Stimulated activated CD8-positive, alpha-beta memory T cell treated with anti-CD3 and anti-CD28 coated beads, Interleukin-15, amount 100 ng/mL, for 4 hours (primary cell): ENCODE data around the gene UBN1.

Experiments
- DNase-seq, 2 donors: peaks; one replicate each; pipeline ENCODE4 v3.0.0-alpha.2; 2020; ENCODE audit warnings: low read depth in 2 of 2

UBN1 gene

GRCh38 chr16:4846901-4847773, at the start of gene UBN1, which contains the start of gene GLYR1:
UBN1 (plus strand) TSS chr16:4847481; CDS start chr16:4852918, 5,437 bp downstream.
GLYR1 (minus strand) TSS chr16:4847288; CDS start chr16:4847265, 23 bp downstream.
- peak; percentile 98 to 100 for DNase-seq

GRCh38 chr16:4797805-4798252, 49.5 kb upstream of the UBN1 start:
- no peak for DNase-seq

- DNase-seq: no peak
These were observed 48.8 kb upstream of the UBN1 start for GRCh38 chr16:4798456-4798855.

GRCh38 chr16:4799171-4799855, 48.0 kb upstream of the UBN1 start:
- no peak for DNase-seq

- DNase-seq: no peak
These were observed 46.8 kb upstream of the UBN1 start for GRCh38 chr16:4800290-4801041.

- DNase-seq: no peak
These were observed 46.0 kb upstream of the UBN1 start for GRCh38 chr16:4801051-4801961.

- DNase-seq: peak; percentile 41 to 54
These were observed 45.2 kb upstream of the UBN1 start, which contains the start of gene ROGDI for GRCh38 chr16:4801962-4802658. ROGDI (minus strand) TSS chr16:4802633; CDS start chr16:4802571, 62 bp downstream.

GRCh38 chr16:4802659-4803287, 44.5 kb upstream of the UBN1 start:
- DNase-seq: peak; percentile 71 to 79

GRCh38 chr16:4803401-4803844, 43.9 kb upstream of the UBN1 start:
- DNase-seq: no peak

- no peak for DNase-seq
These were observed 43.2 kb upstream of the UBN1 start for GRCh38 chr16:4803898-4804762.

GRCh38 chr16:4805231-4805630, 42.0 kb upstream of the UBN1 start:
- no peak for DNase-seq

- DNase-seq: no peak
These were observed 41.0 kb upstream of the UBN1 start for GRCh38 chr16:4806280-4806679.

GRCh38 chr16:4811242-4811641, 36.0 kb upstream of the UBN1 start:
- DNase-seq: no peak

- DNase-seq: no peak
These were observed 35.5 kb upstream of the UBN1 start for GRCh38 chr16:4811773-4812172.

- no peak for DNase-seq
These were observed 33.9 kb upstream of the UBN1 start for GRCh38 chr16:4813251-4814003.

- DNase-seq: no peak
These were observed 33.2 kb upstream of the UBN1 start for GRCh38 chr16:4814046-4814445.

- DNase-seq: no peak
These were observed 32.6 kb upstream of the UBN1 start for GRCh38 chr16:4814542-4815173.

GRCh38 chr16:4820652-4821051, 26.6 kb upstream of the UBN1 start:
- no peak for DNase-seq
